Measurements from ENCODE around the gene ATP6V1F. TPM values are rescaled to one million over a fixed set of nuclear protein-coding genes. Genes with fewer than 3 reads are reported as not detected.
A peak's percentile ranks its signal among the peaks of the same experiment; 100 is the strongest.

Gene ATP6V1F
- total and polyA plus RNA-seq, 8 donors, result 2.0 to 282 (median 67.7) TPM

DNA sequence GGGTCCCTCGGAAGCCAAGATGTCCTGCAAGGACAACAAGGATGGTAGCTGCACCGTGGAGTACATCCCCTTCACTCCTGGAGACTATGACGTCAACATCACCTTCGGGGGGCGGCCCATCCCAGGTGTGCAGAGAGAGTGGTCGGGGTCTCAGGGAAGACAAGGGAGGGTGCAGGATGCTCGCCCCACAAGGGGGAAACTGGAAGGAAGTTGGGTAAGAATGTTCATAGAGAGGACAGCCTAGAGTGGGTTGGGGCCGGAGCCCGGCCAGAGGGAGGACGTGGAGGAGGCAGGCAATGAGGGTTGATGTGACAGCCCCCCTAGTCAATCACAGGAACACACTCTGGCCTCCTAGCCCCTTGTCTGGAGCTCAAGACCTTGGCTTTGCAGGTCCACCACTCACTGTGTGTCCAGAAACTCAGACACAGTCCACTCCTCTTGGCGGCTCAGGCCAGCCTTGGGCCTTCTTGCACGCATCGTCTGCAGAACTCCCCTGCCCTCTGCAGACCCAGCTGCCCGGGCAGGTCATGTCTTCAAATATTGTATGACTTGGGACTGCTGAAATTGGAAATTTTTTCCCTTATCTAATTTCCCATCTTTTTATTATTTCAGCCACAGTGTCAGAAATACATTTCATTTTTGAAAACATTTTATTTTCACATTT, 15.7 kb upstream of the ATP6V1F start:
- peaks cover 0 to 100% (median 74%) of the 10 kb centered on the region in 4 donors for H3K36me3 ChIP-seq
- 77 to 94% (median 89%) methylated on average over 14 of the region's 14 CpGs for WGBS, 5 donors

DNA sequence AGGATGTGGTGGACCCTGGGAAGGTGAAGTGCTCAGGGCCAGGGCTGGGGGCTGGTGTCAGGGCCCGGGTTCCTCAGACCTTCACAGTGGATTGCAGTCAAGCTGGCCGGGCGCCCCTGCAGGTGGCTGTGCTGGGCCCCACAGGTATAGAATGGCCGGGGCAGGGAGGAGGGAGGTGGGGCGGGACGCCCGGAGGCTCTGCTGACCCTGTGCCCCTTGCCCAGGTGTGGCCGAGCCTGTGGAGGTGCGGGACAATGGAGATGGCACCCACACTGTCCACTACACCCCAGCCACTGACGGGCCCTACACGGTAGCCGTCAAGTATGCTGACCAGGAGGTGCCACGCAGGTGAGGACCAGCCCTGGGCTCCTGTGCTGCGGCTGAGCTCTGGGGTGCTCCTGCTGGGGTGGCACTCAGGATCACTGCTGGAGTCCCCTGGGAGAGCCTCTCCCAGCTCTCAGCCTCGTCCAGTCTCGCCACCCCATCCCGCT, 14.9 kb upstream of the ATP6V1F start:
- 85 to 89% (median 87%) methylated on average over 9 to 17 of the region's 17 CpGs for WGBS, 5 donors
- H3K27ac ChIP-seq, result no peak overlapping the region
- no peak for DNase-seq
- no peaks in the 10 kb centered on the region for H3K4me1 ChIP-seq
- intact Hi-C loops (cut with DNase I; ENCODE audit: low total_unique reads), result no loop called here
- no peaks in the 10 kb centered on the region for H3K27me3 ChIP-seq
- H3K9me3 ChIP-seq, result no peaks in the 10 kb centered on the region
- H3K36me3 ChIP-seq, result peaks cover 0 to 100% (median 78%) of the 10 kb centered on the region in 4 donors
- TF ChIP-seq CTCF (IDR thresholded peaks at IDR 0.05) (no peak), EP300 (IDR thresholded peaks at IDR 0.05) (no peak), POLR2A (IDR thresholded peaks at IDR 0.05) (no peak), POLR2AphosphoS5 (IDR thresholded peaks at IDR 0.05) (no peak)
- H3K4me3 ChIP-seq, result no peak overlapping the region

More for the DNA sequence above, 15.7 kb upstream of the ATP6V1F start:
- TF ChIP-seq CTCF (IDR thresholded peaks at IDR 0.05), result no peak
- TF ChIP-seq EP300 (IDR thresholded peaks at IDR 0.05), result no peak
- TF ChIP-seq POLR2AphosphoS5 (IDR thresholded peaks at IDR 0.05), result no peak
- TF ChIP-seq POLR2A (IDR thresholded peaks at IDR 0.05), result no peak
- Histone ChIP-seq H3K27me3 (no peaks in the 10 kb centered on the region), H3K27ac (no peak overlapping the region), H3K4me1 (peaks cover 0 to 3% (median 0%) of the 10 kb centered on the region in 4 donors), H3K4me3 (no peak overlapping the region), H3K9me3 (no peaks in the 10 kb centered on the region)
- DNase-seq, result no peak
- intact Hi-C loops (cut with DNase I; ENCODE audit: low total_unique reads), result no loop called here

DNA sequence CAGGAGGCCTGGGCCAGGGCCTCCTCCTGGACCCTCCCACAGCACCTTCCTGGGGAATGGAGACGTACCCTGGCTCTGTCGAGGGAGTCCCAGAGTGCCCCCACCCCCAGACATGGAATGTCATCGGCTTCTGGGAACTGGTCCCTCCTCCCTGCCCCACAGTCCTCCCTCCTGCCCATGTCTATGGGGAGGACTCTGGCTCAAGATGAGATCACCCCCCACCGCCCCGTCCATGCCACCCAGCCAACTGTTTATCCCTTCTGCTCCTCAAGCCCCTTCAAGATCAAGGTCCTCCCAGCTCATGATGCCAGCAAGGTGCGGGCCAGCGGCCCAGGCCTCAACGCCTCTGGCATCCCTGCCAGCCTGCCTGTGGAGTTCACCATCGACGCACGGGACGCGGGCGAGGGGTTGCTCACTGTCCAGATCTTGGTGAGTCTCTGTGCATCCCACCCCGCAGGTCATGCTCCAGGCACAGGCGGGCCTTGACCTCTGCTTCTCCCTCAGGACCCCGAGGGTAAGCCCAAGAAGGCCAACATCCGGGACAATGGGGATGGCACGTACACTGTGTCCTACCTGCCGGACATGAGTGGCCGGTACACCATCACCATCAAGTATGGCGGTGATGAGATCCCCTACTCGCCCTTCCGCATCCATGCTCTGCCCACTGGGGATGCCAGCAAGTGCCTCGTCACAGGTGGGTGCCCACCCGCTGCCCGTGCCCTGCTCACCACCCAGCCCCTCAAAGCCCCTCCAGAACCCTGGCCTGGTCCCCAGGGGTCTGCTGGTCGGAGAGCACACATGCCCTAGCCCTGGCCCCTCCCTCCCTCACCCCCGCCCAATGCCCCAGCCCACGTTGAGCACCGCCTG, 14.1 kb upstream of the ATP6V1F start:
- H3K4me3 ChIP-seq, result no peak overlapping the region
- no peak overlapping the region for H3K27ac ChIP-seq
- H3K9me3 ChIP-seq, result no peaks in the 10 kb centered on the region
- H3K4me1 ChIP-seq, result no peaks in the 10 kb centered on the region
- no peak for TF ChIP-seq POLR2A (IDR thresholded peaks at IDR 0.05)
- TF ChIP-seq POLR2AphosphoS5 (IDR thresholded peaks at IDR 0.05), result peak in 1 of 3 donors; percentile 2
- no peaks in the 10 kb centered on the region for H3K27me3 ChIP-seq
- WGBS, 5 donors, result 85 to 96% (median 92%) methylated on average over 19 to 31 of the region's 31 CpGs
- DNase-seq, result no peak
- intact Hi-C loops (cut with DNase I; ENCODE audit: low total_unique reads), result no loop called here
- peaks cover 0 to 100% (median 80%) of the 10 kb centered on the region in 4 donors for H3K36me3 ChIP-seq

DNA sequence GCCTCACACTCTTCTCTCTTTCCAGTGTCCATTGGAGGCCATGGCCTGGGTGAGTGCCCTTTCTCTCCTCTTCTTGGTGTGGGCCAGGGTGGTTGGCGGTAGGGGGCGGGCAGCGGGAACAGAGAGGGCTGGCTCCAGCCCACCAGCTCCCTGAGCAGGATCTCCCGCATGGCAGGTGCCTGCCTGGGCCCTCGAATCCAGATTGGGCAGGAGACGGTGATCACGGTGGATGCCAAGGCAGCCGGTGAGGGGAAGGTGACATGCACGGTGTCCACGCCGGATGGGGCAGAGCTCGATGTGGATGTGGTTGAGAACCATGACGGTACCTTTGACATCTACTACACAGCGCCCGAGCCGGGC, 13.5 kb upstream of the ATP6V1F start:
- no peaks in the 10 kb centered on the region for H3K4me1 ChIP-seq
- H3K27ac ChIP-seq, result no peak overlapping the region
- no peak for DNase-seq
- H3K9me3 ChIP-seq, result no peaks in the 10 kb centered on the region
- intact Hi-C loops (cut with DNase I; ENCODE audit: low total_unique reads), result no loop called here
- WGBS, 5 donors, result 91 to 97% (median 96%) methylated on average over 13 to 16 of the region's 16 CpGs
- no peaks in the 10 kb centered on the region for H3K27me3 ChIP-seq
- H3K36me3 ChIP-seq, result peaks cover 0 to 100% (median 80%) of the 10 kb centered on the region in 4 donors
- no peak for TF ChIP-seq POLR2A (IDR thresholded peaks at IDR 0.05)
- TF ChIP-seq CTCF (IDR thresholded peaks at IDR 0.05), result no peak
- no peak for TF ChIP-seq EP300 (IDR thresholded peaks at IDR 0.05)
- TF ChIP-seq POLR2AphosphoS5 (IDR thresholded peaks at IDR 0.05), result no peak
- no peak overlapping the region for H3K4me3 ChIP-seq

Measured in stomach (tissue), 9 donors.